ENCODE measurements around the gene IFNAR1. TPM values are rescaled to one million over a fixed set of nuclear protein-coding genes. Genes with fewer than 3 reads are reported as not detected.

The IFNAR1 gene
- total RNA-seq, 4 donors from 2014 or later = 28.9 to 44.1 (median 31.9) TPM

GRCh38 chr21:33312121-33312520 lies 12.6 kb upstream of the IFNAR1 start:
- Histone ChIP-seq H3K27me3 (no peaks in the 10 kb centered on the region), H3K27ac (no peak overlapping the region), H3K36me3 (no peaks in the 10 kb centered on the region), H3K4me1 (no peaks in the 10 kb centered on the region), H3K9me3 (peaks cover 0 to 5% (median 0%) of the 10 kb centered on the region in 3 donors), H3K4me3 (no peak overlapping the region)
- no peak for TF ChIP-seq CTCF (IDR thresholded peaks at IDR 0.05)
- TF ChIP-seq EP300 (IDR thresholded peaks at IDR 0.05) = no peak
- no peak for TF ChIP-seq POLR2A (IDR thresholded peaks at IDR 0.05)
- TF ChIP-seq POLR2AphosphoS5 (IDR thresholded peaks at IDR 0.05) = no peak
- WGBS, 2 donors (ENCODE audit: low coverage in 1 of 2) = 63 to 80% methylated on average over 2 to 3 of the region's 3 CpGs
- no peak for ATAC-seq

- peaks cover 0 to 5% (median 0%) of the 10 kb centered on the region in 3 donors for H3K9me3 ChIP-seq
- H3K36me3 ChIP-seq = no peaks in the 10 kb centered on the region
- no peaks in the 10 kb centered on the region for H3K4me1 ChIP-seq
- TF ChIP-seq CTCF (IDR thresholded peaks at IDR 0.05) = no peak
- TF ChIP-seq POLR2AphosphoS5 (IDR thresholded peaks at IDR 0.05) = no peak
- ATAC-seq = no peak
- WGBS, 2 donors (ENCODE audit: low coverage in 1 of 2) = 67 to 100% methylated on average over 1 of the region's 1 CpG
- no peak overlapping the region for H3K4me3 ChIP-seq
- no peaks in the 10 kb centered on the region for H3K27me3 ChIP-seq
- H3K27ac ChIP-seq = no peak overlapping the region
Observed at GRCh38 chr21:33313183-33313582, 11.6 kb upstream of the IFNAR1 start.

- H3K27ac ChIP-seq = no peak overlapping the region
- H3K9me3 ChIP-seq = peaks cover 0 to 5% (median 0%) of the 10 kb centered on the region in 3 donors
- no peak for TF ChIP-seq CTCF (IDR thresholded peaks at IDR 0.05)
- no peak for TF ChIP-seq EP300 (IDR thresholded peaks at IDR 0.05)
- TF ChIP-seq POLR2A (IDR thresholded peaks at IDR 0.05) = no peak
- TF ChIP-seq POLR2AphosphoS5 (IDR thresholded peaks at IDR 0.05) = no peak
- WGBS, 2 donors (ENCODE audit: low coverage in 1 of 2) = 68 to 85% methylated on average over 3 to 4 of the region's 4 CpGs
- H3K4me3 ChIP-seq = no peak overlapping the region
- no peaks in the 10 kb centered on the region for H3K4me1 ChIP-seq
- no peaks in the 10 kb centered on the region for H3K36me3 ChIP-seq
- no peak for ATAC-seq
- H3K27me3 ChIP-seq = no peaks in the 10 kb centered on the region
Observed at GRCh38 chr21:33313611-33314010, 11.2 kb upstream of the IFNAR1 start.

DNA sequence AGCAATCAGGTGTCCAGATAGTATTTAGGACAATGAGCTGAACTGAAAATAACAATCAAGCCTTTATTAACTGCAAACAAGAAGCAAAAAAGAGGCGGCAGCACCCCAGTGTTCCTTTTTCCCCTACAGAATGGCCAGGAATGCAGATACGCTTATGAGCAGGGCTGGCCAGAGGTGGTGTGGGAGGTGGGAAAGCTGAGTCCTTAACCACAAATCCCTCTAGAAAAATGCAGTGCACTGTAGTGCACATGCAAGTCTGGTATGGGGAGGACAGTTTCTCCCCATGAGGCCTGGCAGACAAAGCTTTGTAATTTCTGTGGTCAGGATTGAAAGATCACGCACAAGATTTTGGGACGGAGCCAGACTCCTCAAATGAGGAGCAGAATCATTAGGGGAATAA lies 10.7 kb upstream of the IFNAR1 start:
- ATAC-seq = no peak
- TF ChIP-seq POLR2A (IDR thresholded peaks at IDR 0.05) = no peak
- TF ChIP-seq POLR2AphosphoS5 (IDR thresholded peaks at IDR 0.05) = no peak
- no peak for TF ChIP-seq CTCF (IDR thresholded peaks at IDR 0.05)
- TF ChIP-seq EP300 (IDR thresholded peaks at IDR 0.05) = no peak
- WGBS, 2 donors (ENCODE audit: low coverage in 1 of 2) = 71 to 79% methylated on average over 2 to 4 of the region's 4 CpGs
- Histone ChIP-seq H3K4me1 (no peaks in the 10 kb centered on the region), H3K36me3 (no peaks in the 10 kb centered on the region), H3K27me3 (no peaks in the 10 kb centered on the region), H3K27ac (no peak overlapping the region), H3K9me3 (peaks cover 0 to 5% (median 0%) of the 10 kb centered on the region in 3 donors), H3K4me3 (no peak overlapping the region)

GRCh38 chr21:33315946-33316710 lies 8.6 kb upstream of the IFNAR1 start:
- no peak for ATAC-seq
- H3K4me3 ChIP-seq = no peak overlapping the region
- TF ChIP-seq POLR2AphosphoS5 (IDR thresholded peaks at IDR 0.05) (no peak), EP300 (IDR thresholded peaks at IDR 0.05) (no peak), POLR2A (IDR thresholded peaks at IDR 0.05) (no peak), CTCF (IDR thresholded peaks at IDR 0.05) (no peak)
- H3K27me3 ChIP-seq = no peaks in the 10 kb centered on the region
- H3K27ac ChIP-seq = no peak overlapping the region
- no peaks in the 10 kb centered on the region for H3K9me3 ChIP-seq
- no peaks in the 10 kb centered on the region for H3K36me3 ChIP-seq
- H3K4me1 ChIP-seq = no peaks in the 10 kb centered on the region
- WGBS, 2 donors (ENCODE audit: low coverage in 1 of 2) = 70 to 78% methylated on average over 5 of the region's 5 CpGs
